ENCODE measurements around the gene PTPRK. TPM values are rescaled to one million over a fixed set of nuclear protein-coding genes. Genes with fewer than 3 reads are reported as not detected.

Gene PTPRK
- total RNA-seq, 2 donors from 2014 or later, result 60.6 to 121 TPM

DNA sequence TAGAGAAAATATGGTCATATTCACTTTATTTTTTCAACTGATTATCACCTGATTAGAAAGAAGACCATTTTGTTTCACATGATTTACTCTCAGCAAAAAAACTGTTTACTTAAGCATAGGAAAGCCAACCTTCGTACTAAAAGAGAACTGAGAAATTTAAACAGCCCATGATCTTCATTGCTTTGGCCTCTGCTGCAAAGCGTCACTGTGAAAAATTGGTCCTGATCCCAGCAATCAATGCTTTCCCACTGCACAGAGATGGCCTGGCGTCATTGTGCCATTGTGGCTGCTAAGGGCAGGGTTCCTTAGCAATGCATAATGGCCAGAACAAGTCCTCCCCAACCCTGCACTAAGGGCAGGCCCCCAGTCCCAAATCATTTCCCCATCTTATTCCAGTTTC lies 599.6 kb downstream of the PTPRK start:
- intact Hi-C loops (cut with DNase I), result no loop called here
- Histone ChIP-seq H3K27ac (no peak overlapping the region), H3K36me3 (replicated peaks in 1 of 2; ENCODE audit: insufficient read depth in 1 of 2, low read depth in 2 of 2) (no peaks in the 10 kb centered on the region), H3K27me3 (no peaks in the 10 kb centered on the region), H3K4me3 (no peak overlapping the region), H3K4me1 (no peaks in the 10 kb centered on the region), H3K9me3 (peaks cover 0 to under 1% (median 0%) of the 10 kb centered on the region in 3 donors)
- DNase-seq (no peak), ATAC-seq (no peak)
- 40 to 59% methylated on average over 3 of the region's 3 CpGs for WGBS, 2 donors
- no peak for TF ChIP-seq POLR2A (IDR thresholded peaks at IDR 0.05)
- TF ChIP-seq, protein P1, sequence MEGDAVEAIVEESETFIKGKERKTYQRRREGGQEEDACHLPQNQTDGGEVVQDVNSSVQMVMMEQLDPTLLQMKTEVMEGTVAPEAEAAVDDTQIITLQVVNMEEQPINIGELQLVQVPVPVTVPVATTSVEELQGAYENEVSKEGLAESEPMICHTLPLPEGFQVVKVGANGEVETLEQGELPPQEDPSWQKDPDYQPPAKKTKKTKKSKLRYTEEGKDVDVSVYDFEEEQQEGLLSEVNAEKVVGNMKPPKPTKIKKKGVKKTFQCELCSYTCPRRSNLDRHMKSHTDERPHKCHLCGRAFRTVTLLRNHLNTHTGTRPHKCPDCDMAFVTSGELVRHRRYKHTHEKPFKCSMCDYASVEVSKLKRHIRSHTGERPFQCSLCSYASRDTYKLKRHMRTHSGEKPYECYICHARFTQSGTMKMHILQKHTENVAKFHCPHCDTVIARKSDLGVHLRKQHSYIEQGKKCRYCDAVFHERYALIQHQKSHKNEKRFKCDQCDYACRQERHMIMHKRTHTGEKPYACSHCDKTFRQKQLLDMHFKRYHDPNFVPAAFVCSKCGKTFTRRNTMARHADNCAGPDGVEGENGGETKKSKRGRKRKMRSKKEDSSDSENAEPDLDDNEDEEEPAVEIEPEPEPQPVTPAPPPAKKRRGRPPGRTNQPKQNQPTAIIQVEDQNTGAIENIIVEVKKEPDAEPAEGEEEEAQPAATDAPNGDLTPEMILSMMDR (IDR thresholded peaks at IDR 0.05), result no peak
